GM19467 (cell line): ENCODE data around the gene PTGDS.

Source experiments
- ATAC-seq: cut with Tn5 transposase; IDR thresholded peaks from one replicate; pipeline ENCODE4 v1.9.1; 2021; ENCODE audit warnings: mild to moderate bottlenecking, moderate library complexity; ENCODE audit not compliant: unreplicated experiment

Gene PTGDS

DNA sequence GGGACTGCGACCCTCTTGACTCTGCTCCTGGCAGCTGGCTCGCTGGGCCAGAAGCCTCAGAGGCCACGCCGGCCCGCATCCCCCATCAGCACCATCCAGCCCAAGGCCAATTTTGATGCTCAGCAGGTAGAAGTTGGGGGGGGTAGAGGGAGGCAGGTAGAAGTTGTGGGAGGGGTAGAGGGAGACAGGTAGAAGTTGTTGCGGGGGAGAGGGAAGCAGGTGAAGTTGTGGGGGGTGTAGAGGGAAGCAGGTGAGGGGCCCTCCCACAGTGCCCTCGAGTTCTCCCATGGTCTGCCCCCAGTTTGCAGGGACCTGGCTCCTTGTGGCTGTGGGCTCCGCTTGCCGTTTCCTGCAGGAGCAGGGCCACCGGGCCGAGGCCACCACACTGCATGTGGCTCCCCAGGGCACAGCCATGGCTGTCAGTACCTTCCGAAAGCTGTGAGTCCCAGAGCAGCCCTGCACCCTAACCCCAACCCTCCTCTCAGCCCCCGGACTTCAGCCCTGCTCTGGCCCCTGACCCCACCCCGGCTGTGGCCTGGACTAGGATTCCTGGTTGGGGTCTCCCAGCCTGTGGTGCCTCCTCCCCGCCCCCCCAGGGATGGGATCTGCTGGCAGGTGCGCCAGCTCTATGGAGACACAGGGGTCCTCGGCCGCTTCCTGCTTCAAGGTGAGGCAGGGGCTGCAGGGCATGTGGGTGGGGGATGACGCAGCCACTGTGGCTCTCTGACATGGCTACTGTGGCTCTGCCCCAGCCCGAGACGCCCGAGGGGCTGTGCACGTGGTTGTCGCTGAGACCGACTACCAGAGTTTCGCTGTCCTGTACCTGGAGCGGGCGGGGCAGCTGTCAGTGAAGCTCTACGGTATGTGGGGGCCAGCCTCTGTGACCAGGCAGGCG is 31.7 kb upstream of the PTGDS start:
- ATAC-seq = no peak

DNA sequence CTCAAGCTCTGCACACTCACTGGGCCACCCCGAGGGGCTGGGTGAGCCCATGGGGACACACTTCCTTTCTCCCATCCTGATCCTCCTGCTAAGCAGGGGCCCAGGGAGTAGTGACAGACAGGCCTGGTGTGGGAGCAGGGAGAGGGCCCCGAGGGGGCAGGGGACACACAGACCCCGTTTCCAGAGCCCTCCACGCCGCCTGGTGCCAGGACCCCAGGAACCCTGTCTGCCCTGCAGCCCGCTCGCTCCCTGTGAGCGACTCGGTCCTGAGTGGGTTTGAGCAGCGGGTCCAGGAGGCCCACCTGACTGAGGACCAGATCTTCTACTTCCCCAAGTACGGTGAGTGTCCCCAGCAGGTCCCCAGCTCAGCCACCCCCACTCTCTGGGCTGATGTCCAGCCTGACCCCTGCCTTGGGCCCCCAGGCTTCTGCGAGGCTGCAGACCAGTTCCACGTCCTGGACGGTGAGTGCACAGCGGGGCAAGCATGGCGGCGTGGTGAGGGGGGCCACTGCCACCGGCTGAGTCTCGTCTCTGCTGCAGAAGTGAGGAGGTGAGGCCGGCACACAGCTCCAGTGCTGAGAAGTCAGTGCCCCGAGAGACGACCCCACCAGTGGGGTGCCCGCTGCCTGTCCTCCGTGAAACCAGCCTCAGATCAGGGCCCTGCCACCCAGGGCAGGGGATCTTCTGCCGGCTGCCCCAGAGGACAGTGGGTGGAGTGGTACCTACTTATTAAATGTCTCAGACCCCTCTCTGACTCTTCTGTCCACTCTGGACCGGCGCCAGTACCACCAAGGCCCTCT is 30.9 kb upstream of the PTGDS start:
- no peak for ATAC-seq

DNA sequence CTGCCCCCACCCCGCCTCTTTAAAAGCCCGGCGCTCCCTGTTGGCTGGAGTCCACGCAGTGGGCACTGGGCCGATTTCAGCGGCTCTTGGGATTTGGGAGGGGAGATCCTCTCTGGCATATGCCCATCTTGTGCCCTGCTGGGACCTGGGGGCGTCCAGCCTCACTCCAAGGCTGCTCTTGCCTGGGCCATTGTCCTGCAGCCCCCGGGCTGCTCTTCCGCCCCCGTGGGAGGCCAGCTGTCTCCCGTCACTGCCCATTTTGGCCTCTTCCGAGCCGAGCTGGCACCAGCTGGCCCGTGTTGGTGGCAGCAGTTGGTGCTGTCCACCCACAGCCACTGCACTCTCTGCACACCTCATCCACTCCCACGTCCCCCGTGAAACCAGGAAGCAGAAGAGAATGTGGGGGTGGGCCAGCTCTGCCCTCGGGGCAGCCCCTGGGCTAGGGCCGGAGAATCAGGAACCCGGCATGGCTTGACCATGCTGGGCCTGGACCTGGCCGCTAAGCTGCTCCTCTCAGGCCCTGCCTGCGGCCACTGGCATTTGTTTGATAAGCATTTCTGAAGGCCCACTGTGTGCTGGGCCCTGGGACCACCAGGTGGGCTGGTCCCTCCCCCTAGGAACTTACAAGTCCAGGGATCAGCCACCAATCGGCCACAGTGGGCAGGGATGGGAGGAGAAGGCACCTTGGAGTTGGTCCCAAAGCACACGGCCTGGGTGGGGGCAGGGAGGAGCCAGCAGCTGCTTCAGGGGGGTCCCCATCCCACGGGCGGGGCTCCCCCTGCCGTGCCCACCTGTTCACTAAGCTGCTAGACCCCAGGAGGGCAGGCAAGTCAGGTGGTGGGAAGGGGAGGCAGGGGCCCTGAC is 30.0 kb upstream of the PTGDS start:
- ATAC-seq = no peak

DNA sequence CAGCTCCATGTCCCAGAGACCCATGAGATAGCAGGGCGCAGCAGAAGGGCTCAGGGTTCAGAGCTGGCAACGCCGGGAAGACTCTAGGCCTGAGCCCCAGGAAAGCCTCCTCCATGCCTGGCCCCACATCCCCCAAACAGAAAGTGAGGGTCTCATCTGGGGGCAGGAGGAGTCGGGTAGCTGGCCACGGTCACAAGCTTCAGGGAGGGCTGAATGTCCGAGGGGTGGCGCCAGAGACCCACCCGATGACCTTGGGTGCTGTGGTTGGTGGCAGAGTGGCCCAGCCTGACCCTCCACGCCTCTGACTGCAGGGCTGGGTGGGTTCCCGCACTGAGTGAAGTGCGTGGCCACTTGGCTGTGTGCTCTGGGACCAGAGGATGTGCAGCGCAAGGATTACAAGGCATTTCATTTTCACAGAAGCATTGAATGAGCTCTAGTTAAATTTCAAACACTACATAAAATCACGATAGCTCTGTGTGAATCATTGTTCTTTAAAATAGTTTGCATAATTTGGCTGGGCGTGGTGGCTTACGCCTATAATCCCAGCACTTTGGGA is 29.3 kb upstream of the PTGDS start:
- ATAC-seq = no peak

DNA sequence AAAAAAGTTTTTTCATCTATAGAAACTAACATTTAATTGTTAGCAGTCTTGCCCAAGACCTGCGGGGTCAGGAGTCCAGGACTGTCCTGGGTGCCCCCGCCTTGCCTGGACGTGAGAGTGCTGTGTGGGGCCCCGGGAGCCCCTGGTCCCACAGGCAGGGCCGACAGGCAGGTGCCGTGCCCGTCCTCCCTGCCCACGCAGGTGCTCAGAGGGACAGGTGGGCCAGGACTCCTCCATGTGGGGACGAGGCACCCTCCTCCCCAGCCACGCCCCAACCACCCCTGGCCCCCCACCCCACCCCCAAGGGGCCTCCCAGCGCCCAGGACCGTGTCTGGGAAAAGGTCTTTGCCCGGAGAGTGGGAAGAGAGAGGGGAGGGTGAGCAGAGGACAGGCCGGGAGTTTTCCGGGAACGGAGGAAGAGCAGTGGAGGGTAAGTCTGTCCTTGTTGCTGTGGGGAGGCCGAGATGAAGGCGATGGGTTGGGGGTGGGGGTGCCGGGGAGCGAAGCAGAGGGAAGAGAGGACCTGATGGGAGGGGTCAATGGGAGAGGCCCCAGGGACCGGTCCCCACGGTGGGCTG is 28.0 kb upstream of the PTGDS start:
- no peak for ATAC-seq

DNA sequence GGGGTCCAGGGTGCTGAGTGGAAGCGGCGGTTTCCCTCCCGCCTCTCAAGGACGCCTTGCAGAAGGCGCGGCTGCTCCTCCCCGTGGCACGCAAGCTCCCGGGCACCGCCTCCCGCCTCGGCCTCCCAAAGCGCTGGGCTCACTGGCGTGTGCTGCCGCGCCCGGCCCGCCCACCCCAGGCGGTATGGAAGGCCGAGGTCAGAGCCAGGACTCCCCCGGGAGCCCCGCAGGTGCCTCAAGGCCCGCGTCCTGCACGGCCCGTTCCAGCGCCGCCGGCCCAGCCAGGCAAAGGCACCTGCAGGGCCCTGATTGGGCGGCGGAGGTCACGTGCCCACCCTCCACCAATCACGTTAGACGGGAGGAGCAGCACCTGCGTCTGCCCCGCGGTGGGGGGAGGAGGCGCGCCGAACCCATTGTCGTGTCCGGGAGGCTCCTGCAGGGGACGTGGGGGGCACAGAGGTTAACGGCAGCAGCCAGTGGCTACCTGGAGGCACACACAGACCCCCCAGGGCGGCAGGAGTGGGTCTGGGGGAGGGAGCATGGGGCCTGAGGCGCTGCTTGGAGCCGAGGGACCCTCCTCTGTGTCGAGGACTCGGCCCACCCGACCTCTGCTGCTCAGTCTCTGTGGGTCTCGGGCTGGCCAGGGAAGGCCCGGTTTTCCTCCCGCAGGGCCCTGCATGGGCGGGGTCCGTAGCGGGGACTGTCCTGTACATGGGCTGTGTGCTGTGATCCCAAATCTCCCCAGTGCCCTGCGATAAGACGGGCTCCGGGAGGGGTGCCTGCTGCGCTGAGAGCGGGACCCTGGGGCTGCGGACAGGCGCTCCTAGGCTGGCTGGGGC is 27.3 kb upstream of the PTGDS start:
- ATAC-seq = peak; percentile 70

DNA sequence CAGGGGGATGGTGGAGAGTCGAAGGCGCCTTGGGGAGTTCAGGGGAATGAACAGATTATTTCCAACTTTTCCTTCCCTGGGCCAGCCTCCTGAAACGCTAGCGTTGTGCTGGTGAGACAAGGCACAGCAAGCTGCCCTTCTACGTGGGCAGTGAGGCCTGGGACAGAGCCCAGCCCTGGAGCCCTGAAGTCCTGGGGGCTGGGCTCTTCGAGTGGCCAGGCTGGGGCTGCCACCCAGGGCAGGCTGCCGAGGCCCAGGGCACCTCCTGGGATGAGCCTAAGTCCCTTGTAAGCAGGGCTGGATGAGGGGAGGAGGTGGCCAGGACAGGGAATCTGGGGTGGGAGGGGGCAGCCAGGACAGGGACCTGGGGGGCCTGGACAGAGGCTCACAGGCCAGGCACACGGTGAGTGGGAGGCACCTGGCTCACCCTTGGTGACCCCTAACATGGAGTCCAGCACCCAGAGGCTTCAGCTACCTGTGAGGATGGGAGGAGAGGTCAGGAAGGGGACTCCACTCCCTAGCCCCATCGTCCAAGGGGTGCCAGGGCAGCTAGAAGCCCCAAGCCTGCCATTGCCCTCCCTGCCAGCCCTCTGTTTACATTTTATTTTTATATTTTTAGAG is 26.5 kb upstream of the PTGDS start:
- no peak for ATAC-seq

DNA sequence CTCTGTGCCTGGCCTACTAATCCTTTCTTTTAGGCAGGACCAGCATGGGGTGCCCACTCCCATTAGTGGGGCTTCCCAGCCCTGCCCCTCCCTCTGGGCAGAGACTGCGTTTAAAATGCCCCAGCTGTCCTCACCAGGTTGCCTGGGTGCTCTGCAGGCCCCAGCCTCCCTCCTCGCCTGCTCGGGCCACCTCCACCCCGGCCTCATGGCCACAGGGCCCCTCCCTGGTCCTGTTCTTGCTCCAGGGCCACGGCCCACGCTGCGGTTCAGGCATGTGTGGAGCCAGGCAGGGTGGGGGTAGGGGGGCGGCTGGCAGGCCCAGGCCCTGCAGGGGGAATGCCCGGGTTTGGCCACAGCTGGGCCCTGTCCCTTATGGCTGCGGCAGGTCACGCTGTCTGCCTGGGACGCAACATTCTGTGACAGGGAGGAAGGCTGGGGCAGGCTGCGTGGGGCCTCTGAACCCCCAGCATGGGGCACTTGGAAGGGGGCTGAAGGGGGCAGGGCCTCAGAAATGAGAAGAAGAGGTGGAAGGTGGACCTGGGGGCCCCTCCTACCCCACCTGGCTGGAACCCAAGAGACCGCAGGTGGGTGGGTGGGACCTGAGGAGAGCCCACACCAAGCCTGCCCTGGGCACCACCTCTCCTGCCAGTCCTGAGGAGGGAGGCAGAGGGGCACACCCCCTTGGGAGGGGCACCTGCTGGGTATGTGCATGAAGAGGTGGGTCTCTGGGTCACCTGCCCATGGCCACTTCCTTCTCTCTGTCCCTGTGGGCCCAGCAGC is 25.6 kb upstream of the PTGDS start, which contains the start of gene LCN12:
Gene LCN12, plus strand, starts transcription at position 733 of the 780 bp plus-strand sequence. CDS start 55 bp downstream, outside the sequence.
- no peak for ATAC-seq

DNA sequence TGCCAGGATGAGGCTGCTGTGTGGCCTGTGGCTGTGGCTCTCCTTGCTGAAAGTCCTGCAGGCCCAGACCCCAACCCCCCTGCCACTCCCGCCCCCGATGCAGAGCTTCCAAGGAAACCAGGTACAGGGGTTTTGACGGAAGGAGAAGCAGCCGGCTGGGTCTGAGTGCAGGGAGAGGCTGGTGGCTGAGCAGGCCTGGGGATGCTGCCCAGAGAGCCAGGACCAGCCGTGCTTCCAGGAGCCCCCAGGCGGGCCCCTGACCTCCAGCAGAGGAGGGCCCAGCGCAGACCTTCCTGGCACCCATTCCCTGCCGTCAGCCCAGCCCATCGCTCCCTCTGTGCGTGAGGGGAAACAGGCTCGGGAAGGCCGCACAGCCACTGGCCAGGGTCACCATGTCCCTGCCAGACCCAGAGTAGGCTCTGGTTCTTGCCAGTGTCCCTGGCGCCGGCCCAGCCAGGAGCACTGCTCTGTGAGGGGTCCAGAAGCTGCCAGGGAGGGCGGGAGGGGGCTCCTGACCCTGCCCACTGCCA is 24.9 kb upstream of the PTGDS start:
- no peak for ATAC-seq

DNA sequence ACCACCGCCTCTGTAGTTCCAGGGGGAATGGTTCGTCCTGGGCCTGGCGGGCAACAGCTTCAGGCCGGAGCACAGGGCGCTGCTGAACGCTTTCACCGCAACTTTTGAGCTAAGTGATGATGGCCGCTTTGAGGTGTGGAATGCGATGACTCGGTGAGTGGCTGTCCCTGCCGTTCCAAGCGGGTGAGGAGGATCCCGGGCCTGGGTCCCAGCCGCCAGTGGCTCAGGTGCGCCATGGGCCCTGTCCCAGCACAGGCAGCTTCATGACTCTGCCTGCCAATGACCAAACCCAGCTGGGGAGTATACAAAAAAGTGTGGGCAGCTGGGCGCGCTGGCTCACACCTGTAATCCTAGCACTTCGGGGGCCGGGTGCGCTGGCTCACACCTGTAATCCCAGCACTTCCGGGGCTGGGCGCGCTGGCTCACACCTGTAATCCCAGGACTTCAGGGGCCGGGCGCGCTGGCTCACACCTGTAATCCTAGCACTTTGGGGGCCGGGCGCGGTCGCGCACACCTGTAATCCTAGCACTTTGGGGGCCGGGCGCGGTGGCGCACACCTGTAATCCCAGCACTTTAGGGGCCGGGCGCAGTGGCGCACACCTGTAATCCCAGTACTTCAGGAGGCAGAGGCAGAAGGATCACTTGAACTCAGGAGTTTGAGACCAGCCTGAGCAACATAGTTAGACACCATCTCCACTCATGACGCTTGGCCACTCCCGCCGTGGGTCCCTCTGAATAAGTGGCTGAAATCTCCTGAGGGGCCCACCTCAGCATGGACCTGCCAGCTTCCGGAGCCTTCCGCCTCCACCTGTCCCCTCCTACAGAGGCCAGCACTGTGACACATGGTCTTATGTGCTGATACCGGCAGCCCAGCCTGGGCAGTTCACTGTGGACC is 24.2 kb upstream of the PTGDS start:
- ATAC-seq = no peak

DNA sequence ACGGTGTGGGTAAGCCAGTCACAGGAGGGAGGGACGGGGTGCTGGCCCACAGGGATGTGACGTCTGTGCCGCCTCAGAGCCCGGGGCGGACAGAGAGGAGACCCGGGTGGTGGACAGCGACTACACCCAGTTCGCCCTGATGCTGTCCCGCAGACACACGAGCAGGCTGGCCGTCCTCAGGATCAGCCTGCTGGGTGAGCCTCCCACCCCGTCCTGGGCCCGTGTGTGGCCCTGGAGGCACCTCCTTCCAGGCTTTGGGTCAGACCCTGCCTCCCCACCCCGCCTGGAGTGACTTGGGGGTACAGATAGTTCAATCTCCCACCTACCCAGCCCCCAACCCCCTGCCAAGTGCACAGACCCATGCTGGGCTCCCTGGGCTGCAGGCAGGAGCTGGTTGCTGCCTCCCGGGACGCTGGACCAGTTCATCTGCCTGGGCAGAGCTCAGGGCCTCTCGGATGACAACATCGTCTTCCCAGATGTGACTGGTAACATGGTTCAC is 23.5 kb upstream of the PTGDS start:
- ATAC-seq = no peak

DNA sequence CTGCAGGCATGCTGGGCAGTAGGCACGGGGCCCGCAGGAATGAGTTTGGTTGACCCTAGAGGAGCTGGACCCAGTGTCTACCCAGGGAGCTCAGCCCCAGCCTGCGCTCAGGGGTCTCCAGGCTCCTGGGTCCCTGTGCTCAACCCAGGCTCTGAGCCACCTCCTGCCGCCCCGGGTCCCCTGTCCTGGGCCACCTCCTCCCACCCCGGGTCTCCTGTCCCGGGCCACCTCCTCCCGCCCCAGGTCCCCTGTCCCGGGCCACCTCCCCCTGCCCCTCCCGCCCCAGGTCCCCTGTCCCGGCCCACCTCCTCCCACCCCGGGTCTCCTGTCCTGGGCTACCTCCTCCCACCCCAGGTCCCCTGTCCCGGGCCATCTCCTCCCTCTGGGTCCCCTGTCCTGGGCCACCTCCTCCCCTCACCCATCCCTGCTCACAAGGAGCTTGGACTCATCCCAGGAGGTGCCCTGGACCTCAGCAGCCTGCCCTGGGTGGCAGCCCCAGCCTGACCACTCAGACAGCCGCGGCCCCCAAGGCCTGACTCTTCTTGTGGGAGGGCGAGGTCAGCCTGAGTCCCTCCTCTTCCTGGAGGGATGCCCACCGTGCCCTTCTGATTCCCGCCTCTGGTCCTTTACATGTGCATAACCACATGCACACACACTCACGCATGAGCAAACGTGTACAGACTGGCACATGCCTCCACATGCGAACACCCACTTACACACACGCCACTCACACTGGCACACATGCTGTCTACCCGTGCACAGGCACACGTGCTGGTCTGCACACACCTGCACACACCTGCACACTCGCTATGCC is 22.8 kb upstream of the PTGDS start:
- no peak for ATAC-seq

DNA sequence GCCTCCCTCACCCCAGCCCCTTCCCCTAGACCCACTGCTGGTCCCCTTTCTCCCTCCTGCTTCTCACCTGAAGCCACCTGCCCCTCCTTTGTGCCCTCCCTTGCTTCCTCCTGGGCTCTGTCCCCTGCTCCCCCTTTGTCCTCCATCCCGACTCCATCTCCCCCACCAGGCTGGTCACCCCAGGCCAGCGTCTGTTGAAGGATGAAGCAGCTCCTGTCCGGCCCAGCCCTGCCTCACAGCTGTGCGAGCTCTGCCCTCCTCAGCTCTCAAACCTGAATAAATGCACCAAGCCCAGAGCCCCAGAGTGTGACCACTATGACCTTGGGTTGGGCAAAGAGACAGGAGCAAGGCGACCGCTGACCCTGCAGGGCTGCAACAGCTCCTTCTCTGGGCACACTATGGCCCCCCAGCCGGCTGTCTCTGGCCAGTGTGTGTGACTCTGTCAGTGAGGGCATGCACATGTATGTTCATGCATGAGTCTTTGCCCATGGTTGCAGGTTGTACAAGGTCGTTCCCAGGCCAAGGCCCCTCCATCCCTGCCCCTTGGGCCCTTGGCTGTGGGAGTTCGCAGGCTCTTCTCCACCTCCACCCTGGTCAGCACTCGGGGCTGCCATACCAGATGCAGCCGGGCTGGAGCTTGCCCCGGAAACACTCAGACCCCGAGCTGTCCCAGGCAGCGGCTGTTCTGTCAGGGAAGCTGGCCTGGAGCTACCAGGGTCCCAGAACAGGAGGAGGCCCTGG is 21.9 kb upstream of the PTGDS start:
- ATAC-seq = no peak

DNA sequence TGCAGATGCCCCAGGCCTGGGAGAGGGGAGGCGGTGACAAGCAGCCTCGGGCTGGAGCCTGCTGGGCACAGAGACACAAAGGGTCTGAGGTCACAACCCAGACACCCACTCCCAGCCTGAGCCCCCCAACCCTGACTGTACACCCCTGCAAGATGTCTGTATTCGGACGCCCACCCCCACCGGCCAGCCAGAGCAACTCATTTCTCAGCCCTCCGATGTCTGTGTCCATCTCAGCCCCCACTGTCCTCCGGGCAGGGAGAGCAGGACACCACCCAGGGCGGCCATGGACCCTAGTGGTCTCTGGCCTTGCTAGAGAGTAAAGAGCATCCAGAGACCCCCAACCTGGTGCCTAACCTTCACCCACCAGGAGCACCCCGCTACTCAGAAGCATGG is 21.4 kb upstream of the PTGDS start:
- ATAC-seq = no peak

DNA sequence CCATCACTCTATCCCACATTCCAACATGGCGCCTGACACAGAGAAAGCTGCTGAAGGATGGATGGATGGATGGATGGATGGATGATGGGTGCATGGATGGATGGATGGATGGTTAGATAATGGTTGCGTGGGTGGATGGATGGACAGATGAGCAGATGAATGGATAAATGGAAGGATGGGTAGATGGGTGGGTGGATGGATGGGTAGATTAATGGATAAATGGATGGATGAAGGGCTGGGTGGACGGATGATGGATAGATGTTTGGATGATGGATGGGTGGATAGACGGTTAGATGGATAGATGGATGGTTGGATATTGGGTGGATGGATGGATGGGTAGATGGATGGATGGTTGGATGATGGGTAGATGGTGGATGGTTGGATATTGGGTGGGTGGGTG is 20.7 kb upstream of the PTGDS start:
- no peak for ATAC-seq
